DOHH2 (cell line): Measurements from ENCODE around the gene PHC2.

Experiments used
- EZH2phosphoT487 ChIP-seq: fragments of 200-600 bp; sonication (generic); IDR thresholded peaks from 2 replicates; pipeline ENCODE4 v1.6.1; 2017; ENCODE audit warnings: borderline replicate concordance, mild to moderate bottlenecking, antibody characterized with exemption, low read length, moderate library complexity, mixed read lengths
- TF ChIP-seq, protein P1 (sequence below): fragments of 200-600 bp; sonication (generic); IDR thresholded peaks from one replicate; pipeline ENCODE4 v1.5.1; 2014; ENCODE audit warnings: antibody characterized with exemption, mild to moderate bottlenecking, low read depth, low read length; ENCODE audit not compliant: poor library complexity, severe bottlenecking

DNA sequence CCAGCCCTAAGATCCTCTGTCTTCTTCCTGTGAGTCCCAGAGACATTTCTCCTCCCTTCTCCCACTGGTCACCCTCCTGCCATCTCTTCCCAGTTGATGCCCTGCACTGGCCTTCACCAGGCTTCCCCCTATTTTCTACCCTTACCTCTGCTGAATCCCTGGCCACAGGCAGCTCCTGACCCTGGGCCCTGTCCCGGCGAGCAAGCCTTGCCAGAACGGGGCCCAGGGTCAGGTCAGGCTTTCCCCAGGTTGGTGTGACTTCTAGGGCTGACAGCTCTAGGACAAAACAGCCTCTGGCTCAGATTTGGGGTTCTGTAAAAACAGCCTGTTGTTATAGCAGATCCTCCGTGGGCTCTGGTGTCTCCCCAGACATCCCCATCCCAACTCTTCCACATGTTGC, 57.3 kb downstream of the PHC2 start:
- TF ChIP-seq, protein P1, sequence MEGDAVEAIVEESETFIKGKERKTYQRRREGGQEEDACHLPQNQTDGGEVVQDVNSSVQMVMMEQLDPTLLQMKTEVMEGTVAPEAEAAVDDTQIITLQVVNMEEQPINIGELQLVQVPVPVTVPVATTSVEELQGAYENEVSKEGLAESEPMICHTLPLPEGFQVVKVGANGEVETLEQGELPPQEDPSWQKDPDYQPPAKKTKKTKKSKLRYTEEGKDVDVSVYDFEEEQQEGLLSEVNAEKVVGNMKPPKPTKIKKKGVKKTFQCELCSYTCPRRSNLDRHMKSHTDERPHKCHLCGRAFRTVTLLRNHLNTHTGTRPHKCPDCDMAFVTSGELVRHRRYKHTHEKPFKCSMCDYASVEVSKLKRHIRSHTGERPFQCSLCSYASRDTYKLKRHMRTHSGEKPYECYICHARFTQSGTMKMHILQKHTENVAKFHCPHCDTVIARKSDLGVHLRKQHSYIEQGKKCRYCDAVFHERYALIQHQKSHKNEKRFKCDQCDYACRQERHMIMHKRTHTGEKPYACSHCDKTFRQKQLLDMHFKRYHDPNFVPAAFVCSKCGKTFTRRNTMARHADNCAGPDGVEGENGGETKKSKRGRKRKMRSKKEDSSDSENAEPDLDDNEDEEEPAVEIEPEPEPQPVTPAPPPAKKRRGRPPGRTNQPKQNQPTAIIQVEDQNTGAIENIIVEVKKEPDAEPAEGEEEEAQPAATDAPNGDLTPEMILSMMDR, result no peak
- no peak for TF ChIP-seq EZH2phosphoT487
